RWPE2 (cell line): Measurements from ENCODE around the gene CPNE8.
A peak's percentile ranks its signal among the peaks of the same experiment; 100 is the strongest.

Experiments used
- ATAC-seq: fragments of 200-7000 bp; cut with Tn5 transposase; 3 replicates; pipeline ENCODE4 v1.9.1; 2021; ENCODE audit warnings: low read depth
- DNase-seq: peaks from one replicate; pipeline ENCODE4 v3.0.0-alpha.2; 2020; ENCODE audit warnings: low spot score
- H3K27ac ChIP-seq: fragments of 450-650 bp; 2 replicates; pipeline ENCODE4 v1.5.1; 2017; ENCODE audit warnings: mild to moderate bottlenecking; ENCODE audit not compliant: poor library complexity, severe bottlenecking
- H3K27me3 ChIP-seq: fragments of 250-450 bp; sonication (Bioruptor Pico); 2 replicates; pipeline ENCODE4 v1.5.1; 2021; ENCODE audit warnings: mild to moderate bottlenecking, moderate library complexity; ENCODE audit not compliant: insufficient read depth, poor library complexity, severe bottlenecking
- H3K36me3 ChIP-seq: fragments of 250-450 bp; sonication (Bioruptor Pico); 2 replicates; pipeline ENCODE4 v1.5.1; 2020; ENCODE audit warnings: low read depth, mild to moderate bottlenecking, moderate library complexity
- H3K4me1 ChIP-seq: fragments of 250-450 bp; sonication (Bioruptor Pico); 2 replicates; pipeline ENCODE4 v1.5.1; 2021; ENCODE audit warnings: mild to moderate bottlenecking, moderate library complexity; ENCODE audit not compliant: insufficient read depth, poor library complexity, severe bottlenecking
- H3K4me3 ChIP-seq: fragments of 250-450 bp; sonication (Bioruptor Pico); 2 replicates; pipeline ENCODE4 v1.5.1; 2021; ENCODE audit warnings: mild to moderate bottlenecking, moderate library complexity; ENCODE audit not compliant: severe bottlenecking
- H3K9me3 ChIP-seq: fragments of 250-450 bp; sonication (Bioruptor Pico); 2 replicates; pipeline ENCODE4 v1.5.1; 2021; ENCODE audit warnings: mild to moderate bottlenecking, moderate library complexity; ENCODE audit not compliant: severe bottlenecking
- CTCF ChIP-seq: fragments of 450-650 bp; IDR thresholded peaks from one replicate; pipeline ENCODE4 v1.5.1; 2017; ENCODE audit warnings: mild to moderate bottlenecking, moderate library complexity; ENCODE audit not compliant: poor library complexity, severe bottlenecking

The CPNE8 gene

GRCh38 chr12:38666425-38666824 lies 239.0 kb downstream of the CPNE8 start:
- Histone ChIP-seq H3K27me3 (no peaks in the 10 kb centered on the region), H3K4me1 (no peaks in the 10 kb centered on the region), H3K9me3 (peaks cover 3% of the 10 kb centered on the region), H3K36me3 (no peaks in the 10 kb centered on the region), H3K4me3 (no peak overlapping the region), H3K27ac (no peak overlapping the region)
- no peak for ATAC-seq
- no peak for TF ChIP-seq CTCF
- no peak for DNase-seq

GRCh38 chr12:38664661-38665269 lies 240.6 kb downstream of the CPNE8 start:
- peaks cover 3% of the 10 kb centered on the region for H3K9me3 ChIP-seq
- no peak overlapping the region for H3K27ac ChIP-seq
- no peak for DNase-seq
- H3K4me3 ChIP-seq = no peak overlapping the region
- TF ChIP-seq CTCF = peak; percentile 67
- H3K27me3 ChIP-seq = no peaks in the 10 kb centered on the region
- H3K4me1 ChIP-seq = no peaks in the 10 kb centered on the region
- peak; percentile 67; the same call in 2 of the 3 replicates for ATAC-seq
- H3K36me3 ChIP-seq = no peaks in the 10 kb centered on the region

- Histone ChIP-seq H3K9me3 (peaks cover 3% of the 10 kb centered on the region), H3K4me1 (no peaks in the 10 kb centered on the region), H3K36me3 (no peaks in the 10 kb centered on the region), H3K4me3 (no peak overlapping the region), H3K27ac (no peak overlapping the region), H3K27me3 (no peaks in the 10 kb centered on the region)
- no peak for DNase-seq
- no peak for ATAC-seq
- no peak for TF ChIP-seq CTCF
Measured at GRCh38 chr12:38662829-38663228, 242.6 kb downstream of the CPNE8 start.

- Histone ChIP-seq H3K4me3 (no peak overlapping the region), H3K27ac (no peak overlapping the region), H3K27me3 (no peaks in the 10 kb centered on the region), H3K9me3 (no peaks in the 10 kb centered on the region), H3K36me3 (no peaks in the 10 kb centered on the region), H3K4me1 (no peaks in the 10 kb centered on the region)
- ATAC-seq = no peak
- TF ChIP-seq CTCF = no peak
- no peak for DNase-seq
Measured at GRCh38 chr12:38653650-38654049, 251.7 kb downstream of the CPNE8 start.

GRCh38 chr12:38648813-38649212 lies 256.6 kb downstream of the CPNE8 start:
- Histone ChIP-seq H3K36me3 (no peaks in the 10 kb centered on the region), H3K27me3 (no peaks in the 10 kb centered on the region), H3K4me1 (no peaks in the 10 kb centered on the region), H3K9me3 (no peaks in the 10 kb centered on the region), H3K27ac (no peak overlapping the region), H3K4me3 (no peak overlapping the region)
- ATAC-seq (no peak), DNase-seq (no peak)
- no peak for TF ChIP-seq CTCF
